T-helper 2 cell (primary cell): Measurements from ENCODE around the gene CRHBP.
"Not testable (repeated sequence)": the region's sequence is repeated elsewhere in the genome, so short reads cannot be mapped to it uniquely, and the experiment has no call there.

Source experiments
- DNase-seq, 5 experiments: peaks; one replicate each; pipeline versions ENCODE4 v3.0.0 to v3.0.0-alpha.2; 2012 to 2022

CRHBP gene

GRCh38 chr5:76960004-76960625 is 7.3 kb downstream of the CRHBP start:
- peak in 1 of 5 experiments; percentile 76 for DNase-seq

- DNase-seq: no peak
Measured at GRCh38 chr5:76964060-76964459, 11.2 kb downstream of the CRHBP start.

GRCh38 chr5:76971511-76971910 is 18.7 kb downstream of the CRHBP start:
- no peak for DNase-seq

DNA sequence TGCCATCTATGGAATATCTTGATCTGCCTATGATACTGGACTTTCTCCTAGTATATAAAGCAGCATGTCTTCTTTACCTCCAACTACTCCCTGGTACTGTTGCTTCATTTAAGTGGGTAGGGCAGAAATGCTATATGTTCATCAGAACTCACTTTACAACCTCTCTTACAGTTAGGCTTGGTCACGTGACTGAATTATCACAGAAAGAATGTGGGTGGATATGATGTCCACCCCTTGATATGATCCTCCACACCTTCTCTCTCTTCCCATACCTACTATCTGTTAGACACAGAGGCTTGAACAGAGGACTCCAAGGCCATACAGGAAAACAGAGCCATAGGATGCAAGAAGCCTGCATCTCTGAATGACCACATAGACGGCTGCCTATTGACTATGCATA is 19.8 kb downstream of the CRHBP start:
- DNase-seq: no peak

- no peak for DNase-seq
Measured at GRCh38 chr5:76974785-76975184, 21.9 kb downstream of the CRHBP start.

DNA sequence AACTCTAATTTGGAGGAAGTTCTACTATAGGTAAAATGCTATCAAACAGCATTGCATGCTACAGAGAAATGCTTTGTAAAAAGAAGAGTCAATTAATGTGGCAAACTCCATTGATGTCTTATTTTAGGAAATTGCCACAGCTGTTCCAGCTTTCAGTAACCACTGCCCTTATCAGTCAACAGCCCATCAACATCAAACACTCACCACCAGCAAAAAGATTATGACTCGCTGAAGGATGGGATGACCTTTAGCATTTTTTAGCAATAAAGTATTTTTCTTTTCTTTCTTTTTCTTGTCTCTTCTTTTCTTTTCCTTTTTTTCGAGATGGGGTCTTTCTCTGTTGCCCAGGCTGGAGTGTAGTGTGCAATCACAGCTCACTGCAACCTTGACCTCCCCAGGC is 26.0 kb downstream of the CRHBP start:
- DNase-seq: peak in 1 of 5 experiments; percentile 5

GRCh38 chr5:76980518-76981144 is 27.8 kb downstream of the CRHBP start:
- DNase-seq: no peak

DNA sequence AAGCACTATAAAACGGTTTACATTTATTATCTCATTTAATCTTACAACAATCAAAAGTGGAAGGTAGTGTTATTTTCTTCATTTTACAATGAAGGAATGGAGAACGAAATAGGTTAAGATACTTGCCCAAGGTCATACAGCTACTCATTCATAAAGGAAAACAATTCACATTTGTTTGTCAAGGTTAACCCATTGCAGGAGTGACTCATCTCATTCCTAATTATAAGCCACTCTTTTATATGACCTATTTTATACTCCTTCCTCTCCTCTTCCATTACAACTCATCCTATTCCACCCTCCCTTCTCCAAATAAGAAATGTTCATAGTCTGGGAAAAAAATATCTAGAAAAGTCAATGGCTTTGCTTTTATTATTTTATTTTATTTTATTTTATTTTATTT is 29.6 kb downstream of the CRHBP start:
- no peak for DNase-seq

- DNase-seq: no peak
Measured at GRCh38 chr5:76983468-76983867, 30.6 kb downstream of the CRHBP start.

DNA sequence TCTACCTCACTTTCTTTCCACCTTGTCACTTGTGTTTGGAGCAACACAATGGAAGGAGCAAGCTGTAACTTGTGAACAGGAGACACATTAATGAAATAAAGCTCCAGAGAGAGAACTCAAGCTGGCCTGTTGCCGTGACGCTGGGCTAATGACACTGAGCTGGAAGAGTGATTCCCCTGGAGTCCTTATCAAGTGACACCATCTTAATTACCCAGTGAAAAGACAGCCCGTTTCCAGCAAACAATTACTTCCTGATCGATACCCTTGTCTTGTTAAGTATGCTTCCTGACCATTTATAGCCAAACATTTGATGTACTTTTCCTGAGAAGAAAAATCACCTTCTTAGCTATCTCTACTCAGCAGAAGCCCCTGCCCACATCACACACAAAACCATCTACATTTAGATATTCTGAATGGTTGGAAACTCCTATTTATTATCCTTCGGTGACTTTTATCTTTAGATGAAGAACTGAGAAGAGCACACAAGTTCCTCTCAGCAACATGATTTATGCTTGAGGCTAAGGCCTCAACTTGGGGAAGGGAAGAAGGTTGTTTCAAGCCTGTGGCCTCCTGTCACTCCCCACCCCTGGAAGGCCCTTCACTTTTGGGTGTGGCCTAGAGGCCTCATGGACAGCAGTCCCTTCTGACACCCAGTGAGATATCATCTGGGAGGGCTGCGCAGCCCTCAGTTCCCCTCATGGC is 34.1 kb downstream of the CRHBP start:
- no peak for DNase-seq

DNA sequence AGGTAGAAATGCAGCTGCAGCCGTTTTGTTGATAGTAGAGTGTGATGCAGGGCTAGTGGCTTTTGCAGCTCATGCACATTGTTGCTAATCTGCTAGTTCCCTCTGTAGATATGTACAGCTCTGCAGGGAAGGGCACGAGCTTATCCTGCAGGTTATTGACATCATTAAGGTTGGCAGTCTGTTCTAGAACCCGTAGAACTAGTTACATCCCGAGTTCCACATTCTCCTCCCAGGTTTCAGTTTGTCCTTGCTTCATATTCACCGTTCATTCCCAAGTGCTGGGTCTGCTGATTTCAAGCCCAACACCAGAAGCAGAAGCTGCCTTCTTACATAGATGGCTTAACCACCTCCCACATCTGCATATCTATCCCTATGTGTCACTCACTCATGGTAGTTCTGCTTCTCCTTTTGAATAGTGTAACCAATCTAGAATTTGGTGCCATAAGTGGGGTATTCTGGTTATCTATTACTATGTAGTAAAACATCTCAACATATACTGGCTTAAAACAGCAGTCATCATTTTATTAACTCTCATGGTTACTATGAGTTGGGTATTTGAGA is 38.1 kb downstream of the CRHBP start:
- no peak for DNase-seq

DNA sequence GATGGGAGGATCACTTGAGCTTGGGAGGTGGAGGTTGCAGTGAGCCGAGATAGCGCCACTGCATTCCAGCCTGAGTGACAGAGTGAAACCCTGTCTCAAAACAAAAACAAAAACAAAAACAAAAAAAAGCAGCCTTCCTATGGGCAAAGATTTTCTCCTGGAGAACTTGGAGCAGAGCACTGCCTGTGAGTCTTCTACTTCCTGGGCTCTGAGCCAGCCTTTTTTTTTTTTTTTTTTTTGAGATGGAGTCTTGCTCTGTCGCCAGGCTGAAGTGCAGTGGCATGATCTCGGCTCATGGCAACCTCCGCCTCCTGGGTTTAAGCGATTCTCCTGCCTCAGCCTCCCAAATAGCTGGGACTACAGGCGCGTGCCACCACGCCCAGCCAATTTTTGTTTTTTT is 40.6 kb downstream of the CRHBP start:
- not testable (repeated sequence) for DNase-seq

GRCh38 chr5:76994337-76994736 is 41.5 kb downstream of the CRHBP start:
- DNase-seq: no peak

DNA sequence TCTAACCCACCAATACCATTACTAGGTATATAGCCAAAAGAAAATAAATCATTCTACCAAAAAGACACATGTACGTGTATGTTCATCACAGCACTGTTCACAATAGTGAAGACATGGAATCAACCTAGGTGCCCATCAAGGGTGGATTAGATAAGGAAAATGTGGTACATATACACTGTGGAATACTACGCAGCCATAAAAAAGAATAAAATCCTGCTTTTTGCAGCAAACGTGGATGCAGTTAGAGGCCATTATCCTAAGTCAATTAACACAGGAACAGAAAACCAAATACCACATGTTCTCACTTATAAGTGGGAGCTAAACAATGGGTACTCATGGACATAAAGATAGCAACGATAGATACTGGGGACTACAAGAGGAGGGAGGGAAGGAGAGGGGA is 45.4 kb downstream of the CRHBP start:
- DNase-seq: not testable (repeated sequence)

DNA sequence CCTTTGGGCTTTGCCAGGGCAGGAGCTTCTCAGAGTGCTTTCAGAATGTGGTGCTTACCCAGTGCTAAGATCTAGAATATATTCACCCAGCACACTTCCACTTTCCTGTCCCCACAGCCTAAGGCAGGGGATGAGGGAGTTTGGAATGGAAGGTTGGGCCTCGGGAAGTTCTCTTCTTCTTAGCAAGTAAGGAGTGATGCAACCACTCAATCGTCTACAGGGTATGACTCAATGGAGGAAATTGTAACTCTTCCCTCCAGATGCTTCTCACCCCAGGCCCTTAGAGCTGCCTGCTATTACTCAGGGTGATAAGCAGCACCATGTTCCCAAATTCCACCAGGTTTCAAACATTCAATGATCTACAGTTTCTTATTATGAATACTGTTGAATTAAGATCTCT is 46.6 kb downstream of the CRHBP start:
- DNase-seq: no peak

DNA sequence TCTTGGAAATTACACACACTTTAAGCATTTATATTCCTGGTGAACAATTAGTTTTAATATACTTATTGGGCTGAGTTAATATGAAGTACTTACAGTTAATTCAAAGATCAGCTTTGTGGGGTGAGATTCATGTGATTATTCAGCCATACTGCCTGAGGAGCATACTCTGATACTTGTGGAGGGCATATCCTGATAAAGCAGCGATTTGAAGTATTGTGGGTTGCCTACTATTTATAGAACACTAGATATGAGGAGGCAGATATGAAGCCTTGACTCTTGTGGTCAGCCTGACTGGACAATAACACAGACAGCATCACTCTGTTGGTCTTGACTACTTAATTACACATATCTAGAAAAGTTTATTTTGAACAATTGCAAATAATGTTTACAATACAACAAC is 50.4 kb downstream of the CRHBP start:
- DNase-seq: no peak

- DNase-seq: no peak
Measured at GRCh38 chr5:77006124-77006523, 53.3 kb downstream of the CRHBP start.

GRCh38 chr5:77008413-77008812 is 55.6 kb downstream of the CRHBP start:
- no peak for DNase-seq

- no peak for DNase-seq
Measured at GRCh38 chr5:77010243-77010642, 57.4 kb downstream of the CRHBP start.

- DNase-seq: no peak
Measured at GRCh38 chr5:77011498-77011897, 58.7 kb downstream of the CRHBP start.

DNA sequence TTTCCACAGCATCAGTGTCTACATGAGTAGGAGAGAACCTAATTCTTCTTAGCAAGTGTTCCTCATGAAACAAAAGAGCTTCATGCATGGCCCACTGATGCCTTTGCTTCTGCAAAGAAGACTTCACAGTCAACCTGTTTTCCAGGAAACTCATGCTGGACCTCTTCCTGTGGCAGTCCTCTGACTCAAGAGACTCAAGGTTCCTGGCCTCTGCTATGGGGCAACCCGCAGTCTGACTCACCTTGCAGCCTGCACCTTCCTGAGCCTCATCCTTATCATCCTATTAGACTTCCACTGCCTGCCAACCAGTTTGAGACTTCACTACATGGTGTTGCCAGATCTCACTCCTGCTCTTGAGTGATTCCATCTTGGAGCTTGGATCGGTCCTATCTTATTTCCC is 59.8 kb downstream of the CRHBP start:
- no peak for DNase-seq

GRCh38 chr5:77015938-77016569 is 63.2 kb downstream of the CRHBP start:
- peak in 1 of 5 experiments; percentile 58 for DNase-seq

DNA sequence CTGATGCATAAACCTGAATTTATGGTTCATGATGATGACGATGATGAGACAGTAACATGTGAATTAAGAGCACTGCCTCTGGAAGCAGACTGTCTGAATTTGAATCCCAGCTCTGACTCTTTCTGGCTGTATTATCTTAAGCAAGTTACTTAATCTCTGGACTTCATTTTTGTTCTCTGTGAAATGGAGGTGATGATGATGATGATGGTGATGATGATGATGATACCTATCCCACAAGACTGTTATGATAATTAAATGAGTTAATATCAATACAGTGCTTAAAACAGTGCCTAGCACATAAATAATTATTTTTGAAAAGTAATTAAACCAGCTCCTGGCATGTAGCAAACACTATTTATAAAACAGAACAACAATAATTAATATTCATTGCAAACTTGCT is 64.1 kb downstream of the CRHBP start:
- DNase-seq: no peak
